ENCODE results near the gene SNX15.

Gene SNX15

GRCh38 chr11:65064847-65065240, 37.6 kb downstream of the SNX15 start:
- Mint-ChIP-seq H3K4me3 (no peak overlapping the region), H3K4me1 (no peaks in the 10 kb centered on the region), H3K36me3 (ENCODE audit: insufficient read depth) (no peaks in the 10 kb centered on the region), H3K27ac (ENCODE audit: low read depth) (no peak overlapping the region), H3K27me3 (no peaks in the 10 kb centered on the region), H3K9me3 (no peaks in the 10 kb centered on the region)
- no peak for DNase-seq (ENCODE audit: low spot score in 2 of 2)
- no peak for ATAC-seq (replicated peaks; ENCODE audit: extremely low read depth, poor library complexity, severe bottlenecking)

GRCh38 chr11:65065851-65066250, 38.6 kb downstream of the SNX15 start:
- Mint-ChIP-seq H3K4me1 (no peaks in the 10 kb centered on the region), H3K9me3 (no peaks in the 10 kb centered on the region), H3K36me3 (ENCODE audit: insufficient read depth) (no peaks in the 10 kb centered on the region), H3K27ac (ENCODE audit: low read depth) (no peak overlapping the region), H3K27me3 (no peaks in the 10 kb centered on the region), H3K4me3 (no peak overlapping the region)
- ATAC-seq (replicated peaks; ENCODE audit: extremely low read depth, poor library complexity, severe bottlenecking): no peak
- DNase-seq (ENCODE audit: low spot score in 2 of 2): no peak

GRCh38 chr11:65066315-65066714, 39.1 kb downstream of the SNX15 start:
- Mint-ChIP-seq H3K36me3 (ENCODE audit: insufficient read depth) (no peaks in the 10 kb centered on the region), H3K4me3 (no peak overlapping the region), H3K27ac (ENCODE audit: low read depth) (no peak overlapping the region), H3K9me3 (no peaks in the 10 kb centered on the region), H3K4me1 (no peaks in the 10 kb centered on the region), H3K27me3 (no peaks in the 10 kb centered on the region)
- DNase-seq (ENCODE audit: low spot score in 2 of 2) (no peak), ATAC-seq (replicated peaks; ENCODE audit: extremely low read depth, poor library complexity, severe bottlenecking) (no peak)

- Mint-ChIP-seq H3K9me3 (no peaks in the 10 kb centered on the region), H3K27ac (ENCODE audit: low read depth) (no peak overlapping the region), H3K36me3 (ENCODE audit: insufficient read depth) (no peaks in the 10 kb centered on the region), H3K27me3 (no peaks in the 10 kb centered on the region), H3K4me3 (no peak overlapping the region), H3K4me1 (no peaks in the 10 kb centered on the region)
- ATAC-seq (replicated peaks; ENCODE audit: extremely low read depth, poor library complexity, severe bottlenecking) (no peak), DNase-seq (ENCODE audit: low spot score in 2 of 2) (no peak)
These were observed 39.6 kb downstream of the SNX15 start for GRCh38 chr11:65066805-65067291.

- no peak overlapping the region for H3K27ac Mint-ChIP-seq (ENCODE audit: low read depth)
- no peaks in the 10 kb centered on the region for H3K9me3 Mint-ChIP-seq
- ATAC-seq (replicated peaks; ENCODE audit: extremely low read depth, poor library complexity, severe bottlenecking): no peak
These were observed 40.2 kb downstream of the SNX15 start for GRCh38 chr11:65067446-65067845.

GRCh38 chr11:65069217-65069616, 42.0 kb downstream of the SNX15 start:
- no peaks in the 10 kb centered on the region for H3K27me3 Mint-ChIP-seq
- no peaks in the 10 kb centered on the region for H3K9me3 Mint-ChIP-seq
- no peaks in the 10 kb centered on the region for H3K4me1 Mint-ChIP-seq
- H3K27ac Mint-ChIP-seq (ENCODE audit: low read depth): no peak overlapping the region
- no peak for ATAC-seq (replicated peaks; ENCODE audit: extremely low read depth, poor library complexity, severe bottlenecking)
- no peak for DNase-seq (ENCODE audit: low spot score in 2 of 2)
- H3K36me3 Mint-ChIP-seq (ENCODE audit: insufficient read depth): no peaks in the 10 kb centered on the region
- no peak overlapping the region for H3K4me3 Mint-ChIP-seq

More at GRCh38 chr11:65067446-65067845, 40.2 kb downstream of the SNX15 start:
- H3K4me1 Mint-ChIP-seq: no peaks in the 10 kb centered on the region
- no peak overlapping the region for H3K4me3 Mint-ChIP-seq
- DNase-seq (ENCODE audit: low spot score in 2 of 2): no peak
- H3K27me3 Mint-ChIP-seq: no peaks in the 10 kb centered on the region
- H3K36me3 Mint-ChIP-seq (ENCODE audit: insufficient read depth): no peaks in the 10 kb centered on the region

- no peaks in the 10 kb centered on the region for H3K4me1 Mint-ChIP-seq
- H3K9me3 Mint-ChIP-seq: no peaks in the 10 kb centered on the region
- DNase-seq (ENCODE audit: low spot score in 2 of 2): no peak
- ATAC-seq (replicated peaks; ENCODE audit: extremely low read depth, poor library complexity, severe bottlenecking): no peak
- no peaks in the 10 kb centered on the region for H3K27me3 Mint-ChIP-seq
- no peak overlapping the region for H3K4me3 Mint-ChIP-seq
- H3K27ac Mint-ChIP-seq (ENCODE audit: low read depth): no peak overlapping the region
- peaks cover 4% of the 10 kb centered on the region for H3K36me3 Mint-ChIP-seq (ENCODE audit: insufficient read depth)
These were observed 44.8 kb downstream of the SNX15 start for GRCh38 chr11:65071907-65072630.

GRCh38 chr11:65072631-65072966, 45.4 kb downstream of the SNX15 start:
- H3K27ac Mint-ChIP-seq (ENCODE audit: low read depth): no peak overlapping the region
- DNase-seq (ENCODE audit: low spot score in 2 of 2) (no peak), ATAC-seq (replicated peaks; ENCODE audit: extremely low read depth, poor library complexity, severe bottlenecking) (no peak)
- H3K27me3 Mint-ChIP-seq: no peaks in the 10 kb centered on the region
- no peaks in the 10 kb centered on the region for H3K9me3 Mint-ChIP-seq
- no peaks in the 10 kb centered on the region for H3K4me1 Mint-ChIP-seq
- no peak overlapping the region for H3K4me3 Mint-ChIP-seq
- H3K36me3 Mint-ChIP-seq (ENCODE audit: insufficient read depth): peaks cover 6% of the 10 kb centered on the region

- no peaks in the 10 kb centered on the region for H3K9me3 Mint-ChIP-seq
- H3K27ac Mint-ChIP-seq (ENCODE audit: low read depth): no peak overlapping the region
- H3K36me3 Mint-ChIP-seq (ENCODE audit: insufficient read depth): peaks cover 10% of the 10 kb centered on the region
- H3K27me3 Mint-ChIP-seq: no peaks in the 10 kb centered on the region
- H3K4me1 Mint-ChIP-seq: peaks cover 11% of the 10 kb centered on the region
- ATAC-seq (replicated peaks; ENCODE audit: extremely low read depth, poor library complexity, severe bottlenecking): no peak
- no peak overlapping the region for H3K4me3 Mint-ChIP-seq
- no peak for DNase-seq (ENCODE audit: low spot score in 2 of 2)
These were observed 50.2 kb downstream of the SNX15 start for GRCh38 chr11:65077451-65077850.

GRCh38 chr11:65078151-65078550, 50.9 kb downstream of the SNX15 start:
- H3K36me3 Mint-ChIP-seq (ENCODE audit: insufficient read depth): peaks cover 10% of the 10 kb centered on the region
- H3K27ac Mint-ChIP-seq (ENCODE audit: low read depth): peak overlapping the region; percentile 75
- no peaks in the 10 kb centered on the region for H3K9me3 Mint-ChIP-seq
- ATAC-seq (replicated peaks; ENCODE audit: extremely low read depth, poor library complexity, severe bottlenecking) (peak; percentile 81), DNase-seq (ENCODE audit: low spot score in 2 of 2) (peak; percentile 50 to 69)
- H3K4me1 Mint-ChIP-seq: peaks cover 13% of the 10 kb centered on the region
- no peaks in the 10 kb centered on the region for H3K27me3 Mint-ChIP-seq
- H3K4me3 Mint-ChIP-seq: no peak overlapping the region

- peaks cover 20% of the 10 kb centered on the region for H3K4me1 Mint-ChIP-seq
- DNase-seq (ENCODE audit: low spot score in 2 of 2): no peak
- peaks cover 17% of the 10 kb centered on the region for H3K36me3 Mint-ChIP-seq (ENCODE audit: insufficient read depth)
- H3K4me3 Mint-ChIP-seq: no peak overlapping the region
- no peaks in the 10 kb centered on the region for H3K27me3 Mint-ChIP-seq
- no peak for ATAC-seq (replicated peaks; ENCODE audit: extremely low read depth, poor library complexity, severe bottlenecking)
- H3K27ac Mint-ChIP-seq (ENCODE audit: low read depth): peak overlapping the region; percentile 75
- no peaks in the 10 kb centered on the region for H3K9me3 Mint-ChIP-seq
These were observed 51.6 kb downstream of the SNX15 start for GRCh38 chr11:65078786-65079342.

GRCh38 chr11:65083134-65083833, 56.0 kb downstream of the SNX15 start:
- DNase-seq (ENCODE audit: low spot score in 2 of 2) (no peak), ATAC-seq (replicated peaks; ENCODE audit: extremely low read depth, poor library complexity, severe bottlenecking) (no peak)
- H3K27me3 Mint-ChIP-seq: no peaks in the 10 kb centered on the region
- H3K4me3 Mint-ChIP-seq: peak overlapping the region; percentile 98
- peaks cover 29% of the 10 kb centered on the region for H3K36me3 Mint-ChIP-seq (ENCODE audit: insufficient read depth)
- no peaks in the 10 kb centered on the region for H3K9me3 Mint-ChIP-seq
- peak overlapping the region; percentile 99 for H3K27ac Mint-ChIP-seq (ENCODE audit: low read depth)
- H3K4me1 Mint-ChIP-seq: peaks cover 33% of the 10 kb centered on the region

Data from central memory CD8-positive, alpha-beta T cell (primary cell).